AG04449 (cell line): ENCODE results near the gene FOXP1.
"Not testable (repeated sequence)": the region's sequence is repeated elsewhere in the genome, so short reads cannot be mapped to it uniquely, and the experiment has no call there.

ENCODE experiments used
- CTCF ChIA-PET: fragments of 350-600 bp; formaldehyde crosslinking; extraction: SDS; loops from one replicate; lab custom pipeline; 2021; ENCODE audit warnings: antibody characterized with exemption; lab: Yijun Ruan, JAX
- POLR2A ChIA-PET: fragments of 400-600, 350-600 bp; formaldehyde crosslinking; extraction: SDS; loops from one replicate; lab custom pipeline; 2020; ENCODE audit warnings: antibody characterized with exemption, inconsistent platforms; lab: Yijun Ruan, JAX
- DNase-seq: peaks from one replicate; pipeline ENCODE4 v3.0.0-alpha.2; 2010; ENCODE audit warnings: low read depth, low spot score
- H3K4me3 ChIP-seq: 2 replicates; pipeline ENCODE4 v1.5.1; 2011; ENCODE audit warnings: low read depth, mild to moderate bottlenecking, control low read depth, low read length
- TF ChIP-seq, protein P1 (sequence below): IDR thresholded peaks from one replicate; pipeline ENCODE4 v1.5.1; 2011; ENCODE audit warnings: mild to moderate bottlenecking, moderate library complexity, low read length, control low read depth, inconsistent platforms; ENCODE audit not compliant: insufficient read depth; ENCODE audit errors: missing control alignments

FOXP1 gene

DNA sequence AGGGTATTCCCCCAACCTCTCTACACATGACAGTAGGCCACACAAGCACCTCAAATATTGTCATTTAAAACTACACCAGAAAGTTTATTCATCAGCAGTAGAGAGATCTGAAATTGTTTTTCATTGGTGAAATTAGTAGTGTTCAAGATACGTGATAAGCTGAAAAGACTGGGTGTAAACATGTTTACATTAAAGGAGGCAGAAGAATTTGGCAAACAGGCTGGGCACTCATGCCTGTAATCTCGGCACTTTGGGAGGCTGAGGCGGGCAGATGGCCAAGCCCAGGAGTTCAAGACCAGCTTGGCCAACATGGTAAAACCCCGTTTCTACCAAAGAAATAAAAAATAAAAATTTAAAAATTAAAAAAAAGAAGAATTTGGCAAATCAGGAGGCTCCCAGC, 255.6 kb downstream of the FOXP1 start:
- H3K4me3 ChIP-seq = no peak overlapping the region
- ChIA-PET CTCF (no interaction called here), POLR2A (no interaction called here)
- TF ChIP-seq, protein P1, sequence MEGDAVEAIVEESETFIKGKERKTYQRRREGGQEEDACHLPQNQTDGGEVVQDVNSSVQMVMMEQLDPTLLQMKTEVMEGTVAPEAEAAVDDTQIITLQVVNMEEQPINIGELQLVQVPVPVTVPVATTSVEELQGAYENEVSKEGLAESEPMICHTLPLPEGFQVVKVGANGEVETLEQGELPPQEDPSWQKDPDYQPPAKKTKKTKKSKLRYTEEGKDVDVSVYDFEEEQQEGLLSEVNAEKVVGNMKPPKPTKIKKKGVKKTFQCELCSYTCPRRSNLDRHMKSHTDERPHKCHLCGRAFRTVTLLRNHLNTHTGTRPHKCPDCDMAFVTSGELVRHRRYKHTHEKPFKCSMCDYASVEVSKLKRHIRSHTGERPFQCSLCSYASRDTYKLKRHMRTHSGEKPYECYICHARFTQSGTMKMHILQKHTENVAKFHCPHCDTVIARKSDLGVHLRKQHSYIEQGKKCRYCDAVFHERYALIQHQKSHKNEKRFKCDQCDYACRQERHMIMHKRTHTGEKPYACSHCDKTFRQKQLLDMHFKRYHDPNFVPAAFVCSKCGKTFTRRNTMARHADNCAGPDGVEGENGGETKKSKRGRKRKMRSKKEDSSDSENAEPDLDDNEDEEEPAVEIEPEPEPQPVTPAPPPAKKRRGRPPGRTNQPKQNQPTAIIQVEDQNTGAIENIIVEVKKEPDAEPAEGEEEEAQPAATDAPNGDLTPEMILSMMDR = no peak
- no peak for DNase-seq

DNA sequence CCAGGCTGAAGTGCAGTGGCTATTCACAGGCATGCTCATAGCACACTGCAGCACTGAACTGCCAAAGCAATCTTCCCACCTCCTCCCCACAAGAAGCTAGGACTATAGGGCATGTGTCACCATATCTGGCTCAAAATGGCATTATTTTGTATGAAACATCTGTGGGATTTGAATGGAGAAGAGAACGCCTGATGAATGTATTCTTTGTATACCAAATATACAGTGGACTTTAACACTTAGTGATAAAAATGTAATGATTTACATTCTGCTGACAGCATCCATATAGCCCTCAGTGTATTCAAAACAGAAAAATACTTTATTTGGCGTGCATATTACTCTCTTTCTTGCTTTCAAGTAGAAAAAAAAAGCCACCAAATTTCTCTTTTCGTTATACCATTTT, 257.8 kb downstream of the FOXP1 start:
- TF ChIP-seq, protein P1 = no peak
- ChIA-PET POLR2A (interaction anchor here (0.6 kb wide), 2 partner anchors 9 to 31 kb away, joined by 3 to 8 read pairs; no protein-coding TSS in a partner anchor), CTCF (no interaction called here)
- DNase-seq = no peak
- no peak overlapping the region for H3K4me3 ChIP-seq

DNA sequence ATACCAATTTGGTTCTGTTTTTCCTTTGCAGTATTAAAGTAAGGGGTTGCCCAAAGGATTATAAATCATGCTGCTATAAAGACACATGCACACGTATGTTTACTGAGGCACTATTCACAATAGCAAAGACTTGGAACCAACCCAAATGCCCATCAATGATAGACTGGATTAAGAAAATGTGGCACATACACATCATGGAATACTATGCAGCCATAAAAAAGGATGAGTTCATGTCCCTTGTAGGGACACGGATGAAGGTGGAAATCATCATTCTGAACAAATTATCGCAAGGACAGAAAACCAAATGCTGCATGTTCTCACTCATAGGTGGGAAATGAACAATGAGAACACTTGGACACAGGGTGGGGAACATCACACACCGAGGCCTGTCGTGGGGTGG, 259.3 kb downstream of the FOXP1 start:
- DNase-seq, CTCF ChIA-PET, POLR2A ChIA-PET, H3K4me3 ChIP-seq: not testable (repeated sequence)

DNA sequence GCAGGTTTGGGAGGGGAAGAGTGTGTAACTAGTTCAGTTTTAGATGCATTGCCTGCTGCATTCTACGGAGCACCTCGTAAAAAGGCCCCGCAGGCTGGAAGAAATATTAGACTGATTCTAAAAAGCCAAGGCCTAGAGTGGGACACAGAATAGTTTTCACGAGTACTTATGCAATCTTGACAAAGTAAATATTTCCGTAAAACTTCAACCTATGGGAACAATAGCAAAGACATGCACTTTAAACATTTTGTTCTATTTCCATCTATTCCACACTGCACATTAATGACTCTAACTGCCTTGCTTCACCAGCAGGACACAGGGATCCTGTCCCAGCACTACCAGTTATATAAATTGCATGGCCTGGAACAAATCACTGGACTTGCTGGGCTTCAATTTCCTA, 260.0 kb downstream of the FOXP1 start:
- POLR2A ChIA-PET = no interaction called here
- CTCF ChIA-PET = no interaction called here
- DNase-seq = no peak
- no peak overlapping the region for H3K4me3 ChIP-seq
- TF ChIP-seq, protein P1 = no peak

DNA sequence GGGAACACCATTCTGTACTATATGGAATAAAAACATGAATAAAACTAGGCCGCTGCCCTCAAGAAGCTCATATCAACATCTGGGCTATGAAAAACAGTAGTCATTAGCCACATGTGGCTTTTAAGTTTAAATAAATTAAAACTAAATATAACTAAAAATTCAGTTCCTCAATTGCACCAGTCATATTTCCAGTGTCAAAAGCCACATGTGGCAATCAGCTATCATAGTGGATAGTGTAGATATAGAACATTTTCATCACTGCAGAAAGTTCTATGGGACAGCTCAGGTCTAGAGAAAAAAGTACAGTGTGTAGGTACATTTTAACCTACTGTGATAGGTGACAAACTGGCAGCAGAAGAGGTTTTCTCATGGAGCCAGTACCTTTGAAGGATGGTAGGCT, 261.4 kb downstream of the FOXP1 start:
- ChIA-PET CTCF (no interaction called here), POLR2A (no interaction called here)
- no peak for DNase-seq
- H3K4me3 ChIP-seq = no peak overlapping the region
- TF ChIP-seq, protein P1 = no peak

DNA sequence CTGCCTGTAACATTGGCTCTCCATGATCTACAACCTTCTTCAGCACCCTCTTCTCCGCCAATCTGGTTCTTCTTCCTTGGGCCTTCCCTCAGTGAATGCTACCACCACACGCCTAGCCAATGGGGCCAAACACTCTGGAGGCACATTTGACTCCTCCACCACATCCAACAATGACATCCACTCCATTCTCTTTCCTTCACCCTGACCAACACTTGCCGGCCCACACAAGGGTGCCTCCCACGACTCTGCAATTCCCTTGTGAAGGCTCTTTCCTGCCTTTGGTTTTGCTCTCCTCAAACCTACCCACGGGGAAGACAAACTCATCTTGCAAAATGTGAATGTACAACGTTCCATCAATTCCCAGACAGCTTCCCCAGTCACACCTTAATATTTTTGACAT, 263.8 kb downstream of the FOXP1 start:
- TF ChIP-seq, protein P1 = no peak
- POLR2A ChIA-PET = interaction anchor here (0.6 kb wide), 1 partner anchor 216 kb away, joined by 3 read pairs; no protein-coding TSS in a partner anchor
- H3K4me3 ChIP-seq = no peak overlapping the region
- CTCF ChIA-PET = no interaction called here
- DNase-seq = no peak

DNA sequence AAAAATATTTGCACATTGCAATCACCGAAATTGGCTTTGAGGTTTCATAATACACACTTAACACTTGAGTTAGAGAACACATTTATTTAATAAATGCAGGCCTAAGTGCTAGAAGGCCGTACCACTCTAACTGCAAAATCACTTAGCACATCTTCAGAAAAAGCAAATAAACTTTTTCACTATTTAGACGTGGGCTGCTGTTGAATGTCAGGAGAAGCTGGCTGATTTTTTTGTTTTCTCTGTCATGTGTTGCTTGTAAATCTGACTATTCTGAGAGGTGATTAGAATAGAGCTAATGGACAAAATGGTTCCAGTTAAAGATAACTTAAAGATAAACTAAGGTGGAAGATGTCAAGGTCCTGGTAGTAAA, 265.1 kb downstream of the FOXP1 start:
- H3K4me3 ChIP-seq = no peak overlapping the region
- ChIA-PET CTCF (no interaction called here), POLR2A (no interaction called here)
- DNase-seq = no peak
- TF ChIP-seq, protein P1 = no peak
